HG03060 (cell line): Measurements from ENCODE around the gene IL25.
"Not testable (repeated sequence)": the region's sequence is repeated elsewhere in the genome, so short reads cannot be mapped to it uniquely, and the experiment has no call there.

Source experiments
- ATAC-seq: cut with Tn5 transposase; IDR thresholded peaks from one replicate; pipeline ENCODE4 v1.9.1; 2021; ENCODE audit warnings: low read depth, moderate number of reproducible peaks; ENCODE audit not compliant: unreplicated experiment

Gene IL25

DNA sequence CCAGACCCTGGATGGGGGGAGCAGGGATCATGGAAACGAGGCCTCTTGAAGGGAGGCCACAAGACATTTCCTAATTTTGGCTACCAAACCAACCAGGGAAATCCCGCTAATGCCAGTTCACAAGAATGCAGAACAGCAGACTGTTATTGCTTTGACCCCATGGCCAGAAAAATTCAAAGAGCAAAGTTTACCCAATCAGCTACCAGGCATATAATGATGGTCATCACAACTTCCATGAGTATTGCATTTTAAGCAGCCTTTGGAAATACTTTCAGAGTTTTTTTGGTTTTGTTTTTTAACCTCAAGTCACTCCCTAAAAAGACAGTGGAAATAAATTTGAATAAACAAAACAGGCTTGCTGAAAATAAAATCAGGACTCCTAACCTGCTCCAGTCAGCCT lies at the start of gene IL25:
IL25 (plus strand) TSS at position 301 of the 400 bp plus-strand sequence.
- no peak for ATAC-seq

- ATAC-seq = no peak
Measured at GRCh38 chr14:23323838-23324454, 48.7 kb upstream of the IL25 start.

- no peak for ATAC-seq
Measured at GRCh38 chr14:23324455-23324846, 48.2 kb upstream of the IL25 start.

- no peak for ATAC-seq
Measured at GRCh38 chr14:23324993-23325392, 47.6 kb upstream of the IL25 start.

DNA sequence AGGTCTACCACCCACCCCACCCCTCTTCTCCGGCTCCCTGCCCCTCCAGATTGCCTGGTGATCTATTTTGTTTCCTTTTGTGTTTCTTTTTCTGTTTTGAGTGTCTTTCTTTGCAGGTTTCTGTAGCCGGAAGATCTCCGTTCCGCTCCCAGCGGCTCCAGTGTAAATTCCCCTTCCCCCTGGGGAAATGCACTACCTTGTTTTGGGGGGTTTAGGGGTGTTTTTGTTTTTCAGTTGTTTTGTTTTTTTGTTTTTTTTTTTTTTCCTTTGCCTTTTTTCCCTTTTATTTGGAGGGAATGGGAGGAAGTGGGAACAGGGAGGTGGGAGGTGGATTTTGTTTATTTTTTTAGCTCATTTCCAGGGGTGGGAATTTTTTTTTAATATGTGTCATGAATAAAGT lies 46.9 kb upstream of the IL25 start:
- ATAC-seq = not testable (repeated sequence)

GRCh38 chr14:23326491-23327332 lies 45.9 kb upstream of the IL25 start:
- no peak for ATAC-seq

DNA sequence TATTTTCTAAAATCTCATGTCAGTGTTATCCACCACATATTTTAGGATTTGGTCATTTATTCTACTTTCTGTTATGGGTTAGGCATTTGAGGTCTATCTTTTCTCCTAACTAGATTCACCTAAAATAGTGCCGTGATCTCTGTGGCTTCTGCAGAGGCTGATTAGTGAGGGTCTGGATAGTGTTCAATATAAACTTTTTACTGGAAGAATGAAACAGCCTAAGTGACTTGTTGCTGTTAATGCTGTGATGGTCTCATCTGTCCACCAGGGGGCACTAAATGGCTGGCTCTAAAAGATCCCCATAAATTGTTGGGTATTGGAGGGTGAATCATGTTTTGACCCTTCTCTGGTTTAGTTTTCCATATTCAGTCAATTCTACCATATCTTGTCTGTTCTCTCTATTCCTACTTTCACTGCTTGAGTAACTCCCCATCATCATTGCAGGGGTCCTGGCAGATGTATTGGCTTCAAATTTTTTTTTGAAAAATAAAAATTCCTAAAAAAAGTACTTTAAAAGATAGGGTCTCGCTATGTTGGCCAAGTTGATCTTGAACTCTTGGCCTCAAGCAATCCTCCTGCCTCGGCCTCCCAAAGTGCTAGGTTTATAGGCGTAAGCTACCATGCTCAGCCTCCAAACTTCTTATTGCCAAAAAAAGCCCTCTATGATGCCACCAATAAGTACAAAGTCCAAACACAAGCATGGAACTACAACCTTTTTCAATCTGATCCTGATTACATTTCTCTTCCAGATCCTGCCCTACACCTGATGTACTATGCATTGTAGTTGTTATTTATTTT lies 44.5 kb upstream of the IL25 start:
- no peak for ATAC-seq

- no peak for ATAC-seq
Measured at GRCh38 chr14:23335623-23336022, 37.0 kb upstream of the IL25 start.

GRCh38 chr14:23339506-23340268 lies 32.9 kb upstream of the IL25 start:
- ATAC-seq = no peak

- ATAC-seq = no peak
Measured at GRCh38 chr14:23344481-23344880, 28.1 kb upstream of the IL25 start.

- ATAC-seq = no peak
Measured at GRCh38 chr14:23345987-23346692, 26.5 kb upstream of the IL25 start.

DNA sequence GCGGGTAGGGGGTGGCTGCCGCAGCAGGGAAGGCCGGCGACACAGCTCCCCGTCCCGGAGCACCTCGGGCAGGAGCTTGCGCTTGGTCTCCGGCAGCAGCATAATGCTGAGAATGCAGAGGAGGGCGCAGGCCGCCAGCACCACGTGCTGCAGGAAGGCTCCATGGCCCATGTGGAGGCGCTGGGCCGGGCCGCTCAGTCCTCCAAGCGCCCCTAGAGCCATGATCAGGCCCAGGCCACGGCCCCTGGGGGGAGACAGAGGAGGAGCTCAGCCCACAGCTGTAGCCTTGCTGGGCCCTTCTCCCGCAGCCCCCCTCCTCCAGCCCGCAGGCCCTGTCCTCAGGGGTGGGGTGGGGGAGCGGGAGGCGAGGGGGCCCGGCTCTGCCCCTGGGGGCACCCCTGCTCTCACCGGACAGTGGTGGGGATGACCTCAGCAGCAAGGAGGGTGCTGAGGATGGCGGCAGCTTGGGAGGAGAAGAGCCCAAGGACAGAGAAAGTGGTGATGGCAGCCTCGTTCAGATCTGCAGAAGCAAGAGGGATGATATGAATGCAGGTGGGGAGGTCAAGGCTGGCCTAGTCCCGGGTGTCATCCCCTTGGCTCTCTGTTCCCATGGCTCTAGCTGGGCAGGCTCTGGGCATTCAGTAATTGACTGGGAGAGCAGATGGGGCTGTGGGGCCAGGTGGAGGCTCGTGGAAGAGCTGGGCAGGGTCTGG lies 25.8 kb upstream of the IL25 start:
- ATAC-seq = no peak

DNA sequence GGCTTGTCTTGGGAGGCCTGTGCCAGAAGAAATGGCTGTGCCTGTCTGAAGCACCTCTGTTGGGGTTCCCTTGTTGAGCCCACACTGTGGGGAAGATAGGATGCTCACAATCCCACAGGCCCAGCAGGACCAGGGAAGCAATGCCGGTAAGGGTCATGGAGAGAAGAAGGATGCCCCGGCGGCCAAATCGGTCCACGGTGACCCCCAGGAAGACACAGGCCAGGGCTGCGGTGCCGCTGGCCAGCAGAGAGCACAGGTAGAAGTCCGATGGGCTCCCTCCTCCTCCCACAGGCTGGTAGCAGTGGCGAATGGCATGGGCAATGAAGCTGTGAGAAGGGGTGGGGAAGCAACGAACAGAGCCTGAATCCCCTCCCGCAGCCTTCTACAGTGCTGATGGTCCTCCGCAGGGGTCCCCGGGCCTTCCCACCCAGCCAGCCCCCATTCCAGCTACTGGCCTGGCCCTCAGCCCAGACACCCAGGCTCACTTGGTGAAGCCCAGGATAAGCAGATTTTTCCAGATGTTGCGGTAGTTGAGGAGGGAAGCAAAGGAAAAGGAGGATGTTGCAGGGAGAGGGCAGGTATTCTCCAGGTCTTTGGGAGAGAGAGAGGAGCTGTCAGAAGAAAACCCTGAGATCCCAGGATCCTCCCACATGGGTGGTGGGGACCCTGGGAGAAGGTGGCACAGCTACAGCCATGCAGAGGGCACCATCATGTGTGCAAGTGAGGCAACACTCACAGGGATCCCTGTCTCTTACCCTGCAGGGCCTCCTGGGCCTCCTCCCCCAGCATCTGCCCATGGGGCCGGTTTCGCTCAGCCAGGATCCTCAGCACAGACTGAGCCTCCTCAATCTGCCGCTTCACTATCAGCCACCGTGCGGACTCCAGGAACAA lies 25.0 kb upstream of the IL25 start:
- ATAC-seq = no peak

DNA sequence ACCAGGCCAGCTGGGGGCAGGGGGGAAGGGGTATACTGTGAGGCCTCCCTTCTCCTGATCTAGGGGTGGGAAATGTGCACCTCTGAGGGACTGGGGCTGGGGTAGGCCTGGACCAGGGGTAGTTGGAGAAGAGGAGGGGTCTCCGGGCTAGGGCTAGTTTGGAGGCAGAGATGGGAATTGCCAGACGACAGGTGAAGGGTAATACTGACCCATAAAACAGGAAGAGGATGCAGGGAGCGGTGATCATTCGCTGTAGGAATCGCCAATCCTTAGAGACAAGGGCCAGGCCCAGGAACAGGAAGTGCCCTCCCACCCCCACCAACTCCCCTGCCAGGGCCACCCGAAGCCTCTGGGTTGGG lies 24.3 kb upstream of the IL25 start:
- ATAC-seq = no peak

GRCh38 chr14:23349156-23349845 lies 23.3 kb upstream of the IL25 start:
- ATAC-seq = no peak

DNA sequence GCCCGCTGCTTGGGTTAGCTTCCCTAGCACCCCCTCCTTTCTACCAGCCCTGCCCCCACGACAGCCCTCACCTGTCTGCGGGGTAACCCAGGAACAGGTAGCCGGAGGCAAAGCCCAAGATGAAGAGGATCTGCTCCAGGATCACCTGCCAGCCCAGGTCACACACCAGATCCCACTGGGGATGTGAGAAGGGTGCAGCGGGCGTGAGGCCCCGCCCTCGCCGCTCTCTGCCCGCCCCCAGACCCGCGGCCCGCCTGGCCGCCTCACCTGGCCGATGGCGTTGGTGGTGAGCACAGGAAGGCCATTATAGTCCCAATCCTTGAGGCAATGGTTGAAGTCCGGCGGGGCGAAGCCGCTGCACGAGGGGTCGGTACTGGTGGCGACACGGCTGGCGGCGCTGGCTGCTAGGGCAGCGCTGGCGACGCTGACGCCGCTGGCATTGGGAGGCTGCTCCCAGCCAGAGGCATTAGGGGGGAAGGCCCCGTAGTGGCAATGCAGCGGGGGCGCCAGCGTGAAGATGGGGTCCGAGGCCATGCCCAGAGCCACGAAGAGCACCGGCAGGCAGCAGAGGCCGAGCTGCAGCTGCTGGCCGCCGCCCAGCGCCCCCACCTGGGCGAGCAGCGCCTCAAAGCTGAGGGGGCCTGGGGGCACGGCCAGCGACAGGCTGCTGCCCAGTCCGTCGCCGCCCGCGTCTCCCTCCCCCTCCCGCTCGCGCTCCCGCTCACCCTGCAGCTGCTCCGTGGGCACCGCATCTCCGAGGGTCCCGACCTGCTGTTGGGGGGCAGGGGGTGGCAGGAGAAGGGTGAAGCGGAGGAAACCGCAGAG lies 20.7 kb upstream of the IL25 start:
- no peak for ATAC-seq
